HG03097 (cell line): ENCODE measurements around the gene ANO2.

Source experiments
- ATAC-seq: cut with Tn5 transposase; IDR thresholded peaks from one replicate; pipeline ENCODE4 v1.9.1; 2021; ENCODE audit not compliant: unreplicated experiment, low FRiP score

ANO2 gene

GRCh38 chr12:5524116-5524768, 420.8 kb downstream of the ANO2 start:
- ATAC-seq, result no peak

- no peak for ATAC-seq
Observed at GRCh38 chr12:5523396-5524115, 421.5 kb downstream of the ANO2 start.

GRCh38 chr12:5522432-5523335, 422.4 kb downstream of the ANO2 start:
- ATAC-seq, result no peak

GRCh38 chr12:5521456-5522325, 423.4 kb downstream of the ANO2 start:
- ATAC-seq, result no peak

GRCh38 chr12:5520831-5521230, 424.2 kb downstream of the ANO2 start:
- no peak for ATAC-seq

- no peak for ATAC-seq
Observed at GRCh38 chr12:5520037-5520436, 425.0 kb downstream of the ANO2 start.

- ATAC-seq, result no peak
Observed at GRCh38 chr12:5518584-5519365, 426.3 kb downstream of the ANO2 start.

- ATAC-seq, result no peak
Observed at GRCh38 chr12:5516371-5517241, 428.5 kb downstream of the ANO2 start.

GRCh38 chr12:5515458-5515857, 429.6 kb downstream of the ANO2 start:
- ATAC-seq, result no peak

- no peak for ATAC-seq
Observed at GRCh38 chr12:5514545-5514944, 430.5 kb downstream of the ANO2 start.

GRCh38 chr12:5514016-5514415, 431.0 kb downstream of the ANO2 start:
- ATAC-seq, result no peak

GRCh38 chr12:5513406-5513805, 431.7 kb downstream of the ANO2 start:
- ATAC-seq, result no peak
